ENCODE results near the gene ACAN. TPM values are rescaled to one million over a fixed set of nuclear protein-coding genes. Genes with fewer than 3 reads are reported as not detected.

The ACAN gene
- polyA plus RNA-seq, 3 donors = not detected

DNA sequence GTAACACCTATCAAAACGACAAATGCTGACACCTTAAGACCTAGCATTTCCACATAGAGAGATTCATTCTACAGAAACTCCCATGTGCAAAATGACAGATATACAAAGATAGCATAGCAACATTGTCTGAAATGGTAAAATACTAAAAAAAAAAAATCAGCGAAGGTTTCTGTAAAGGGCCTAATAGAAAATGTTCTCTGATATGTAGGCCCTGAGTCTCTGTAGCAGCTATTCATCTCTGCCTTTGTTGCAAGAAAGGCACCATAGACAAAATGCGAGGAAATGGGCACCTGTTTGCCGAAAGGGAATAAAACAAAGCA lies 110.6 kb downstream of the ACAN start:
- H3K9me3 Mint-ChIP-seq = no peaks in the 10 kb centered on the region
- H2AFZ ChIP-seq (ENCODE audit: insufficient read depth, low read depth, low read length, poor library complexity, severe bottlenecking) = no peak overlapping the region
- no peak overlapping the region for H3K27ac ChIP-seq (ENCODE audit: low read depth in 1 of 2, low read length in 2 of 2)
- H3K9ac ChIP-seq (ENCODE audit: insufficient read depth, low read length, poor library complexity, severe bottlenecking) = no peak overlapping the region
- no peak for DNase-seq
- no peaks in the 10 kb centered on the region for H3K36me3 ChIP-seq (replicated peaks in 1 of 2; ENCODE audit: control insufficient read depth in 1 of 2, insufficient read depth in 2 of 2, low read length in 2 of 2)
- intact Hi-C loops (cut with micrococcal nuclease) = no loop called here
- peaks cover 11 to 15% of the 10 kb centered on the region in 2 donors for H3K4me1 ChIP-seq (ENCODE audit: control insufficient read depth in 1 of 2, insufficient read depth in 2 of 2, low read length in 2 of 2)
- no peaks in the 10 kb centered on the region for H3K36me3 Mint-ChIP-seq
- TF ChIP-seq, protein P1, sequence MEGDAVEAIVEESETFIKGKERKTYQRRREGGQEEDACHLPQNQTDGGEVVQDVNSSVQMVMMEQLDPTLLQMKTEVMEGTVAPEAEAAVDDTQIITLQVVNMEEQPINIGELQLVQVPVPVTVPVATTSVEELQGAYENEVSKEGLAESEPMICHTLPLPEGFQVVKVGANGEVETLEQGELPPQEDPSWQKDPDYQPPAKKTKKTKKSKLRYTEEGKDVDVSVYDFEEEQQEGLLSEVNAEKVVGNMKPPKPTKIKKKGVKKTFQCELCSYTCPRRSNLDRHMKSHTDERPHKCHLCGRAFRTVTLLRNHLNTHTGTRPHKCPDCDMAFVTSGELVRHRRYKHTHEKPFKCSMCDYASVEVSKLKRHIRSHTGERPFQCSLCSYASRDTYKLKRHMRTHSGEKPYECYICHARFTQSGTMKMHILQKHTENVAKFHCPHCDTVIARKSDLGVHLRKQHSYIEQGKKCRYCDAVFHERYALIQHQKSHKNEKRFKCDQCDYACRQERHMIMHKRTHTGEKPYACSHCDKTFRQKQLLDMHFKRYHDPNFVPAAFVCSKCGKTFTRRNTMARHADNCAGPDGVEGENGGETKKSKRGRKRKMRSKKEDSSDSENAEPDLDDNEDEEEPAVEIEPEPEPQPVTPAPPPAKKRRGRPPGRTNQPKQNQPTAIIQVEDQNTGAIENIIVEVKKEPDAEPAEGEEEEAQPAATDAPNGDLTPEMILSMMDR (IDR thresholded peaks at IDR 0.05) = no peak
- H3K79me2 ChIP-seq (ENCODE audit: insufficient read depth, low read length) = no peaks in the 10 kb centered on the region
- peak overlapping the region; percentile 76 for H3K4me2 ChIP-seq (replicated peaks; ENCODE audit: extremely low read depth, low read length, poor library complexity, severe bottlenecking)
- peaks cover 7 to 21% (median 12%) of the 10 kb centered on the region in 3 donors for H3K27me3 Mint-ChIP-seq (ENCODE audit: low read depth in 3 of 3)
- H3K4me1 Mint-ChIP-seq = peaks cover 26% of the 10 kb centered on the region
- peaks cover 0 to 10% of the 10 kb centered on the region in 2 donors for H3K27me3 ChIP-seq (ENCODE audit: control insufficient read depth in 2 of 2, insufficient read depth in 2 of 2, low read length in 2 of 2)
- peak overlapping the region in 1 of 2 donors; percentile 85 for H3K4me3 Mint-ChIP-seq
- H4K20me1 ChIP-seq (ENCODE audit: insufficient read depth, low read length) = no peaks in the 10 kb centered on the region
- H3K9me3 ChIP-seq (replicated peaks in 1 of 2; ENCODE audit: control insufficient read depth in 1 of 2, insufficient read depth in 1 of 2, low read length in 2 of 2) = no peaks in the 10 kb centered on the region
- no peak overlapping the region for H3K27ac Mint-ChIP-seq
- no CpG with 5 or more reads among the region's 4 CpGs for WGBS (ENCODE audit: insufficient coverage)
- H3K4me3 ChIP-seq (replicated peaks in 1 of 3; ENCODE audit: low read depth in 2 of 3, low read length in 3 of 3) = peak overlapping the region in 1 of 3 experiments; percentile 81

DNA sequence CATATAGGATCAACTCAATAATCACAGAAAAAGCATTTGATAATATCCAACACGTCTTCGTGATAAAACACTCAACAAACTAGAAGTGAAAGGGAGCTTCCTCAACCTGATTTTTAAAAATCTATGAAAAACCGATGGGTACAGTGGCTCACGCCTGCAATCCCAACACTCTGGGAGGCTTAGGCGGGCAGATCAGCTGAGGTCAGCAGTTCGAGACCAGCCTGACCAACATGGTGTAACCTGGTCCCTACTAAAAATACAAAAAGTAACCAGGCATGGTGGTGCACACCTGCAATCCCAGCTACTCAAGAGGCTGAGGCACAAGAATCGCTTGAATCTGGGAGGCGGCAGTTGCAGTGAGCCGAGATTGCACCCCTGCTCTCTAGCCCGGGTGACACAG lies 112.1 kb downstream of the ACAN start:
- H3K79me2 ChIP-seq (ENCODE audit: insufficient read depth, low read length) = no peaks in the 10 kb centered on the region
- H3K4me3 Mint-ChIP-seq = no peak overlapping the region

More for the DNA sequence above, 112.1 kb downstream of the ACAN start:
- Histone ChIP-seq H3K27me3 (ENCODE audit: control insufficient read depth in 2 of 2, insufficient read depth in 2 of 2, low read length in 2 of 2) (peaks cover 0 to 10% of the 10 kb centered on the region in 2 donors), H3K9me3 (replicated peaks in 1 of 2; ENCODE audit: control insufficient read depth in 1 of 2, insufficient read depth in 1 of 2, low read length in 2 of 2) (no peaks in the 10 kb centered on the region), H4K20me1 (ENCODE audit: insufficient read depth, low read length) (no peaks in the 10 kb centered on the region), H3K27ac (ENCODE audit: low read depth in 1 of 2, low read length in 2 of 2) (no peak overlapping the region), H3K4me2 (replicated peaks; ENCODE audit: extremely low read depth, low read length, poor library complexity, severe bottlenecking) (no peak overlapping the region), H3K4me3 (replicated peaks in 1 of 3; ENCODE audit: low read depth in 2 of 3, low read length in 3 of 3) (no peak overlapping the region), H3K36me3 (replicated peaks in 1 of 2; ENCODE audit: control insufficient read depth in 1 of 2, insufficient read depth in 2 of 2, low read length in 2 of 2) (no peaks in the 10 kb centered on the region), H3K4me1 (ENCODE audit: control insufficient read depth in 1 of 2, insufficient read depth in 2 of 2, low read length in 2 of 2) (peaks cover 11 to 21% of the 10 kb centered on the region in 2 donors), H2AFZ (ENCODE audit: insufficient read depth, low read depth, low read length, poor library complexity, severe bottlenecking) (no peak overlapping the region), H3K9ac (ENCODE audit: insufficient read depth, low read length, poor library complexity, severe bottlenecking) (no peak overlapping the region)
- 100% methylated on average over 4 of the region's 10 CpGs for WGBS (ENCODE audit: insufficient coverage)
- intact Hi-C loops (cut with micrococcal nuclease) = no loop called here
- DNase-seq = no peak
- H3K4me1 Mint-ChIP-seq = peaks cover 30% of the 10 kb centered on the region
- no peaks in the 10 kb centered on the region for H3K36me3 Mint-ChIP-seq
- no peak overlapping the region for H3K27ac Mint-ChIP-seq
- TF ChIP-seq, protein P1 (IDR thresholded peaks at IDR 0.05) = no peak
- no peaks in the 10 kb centered on the region for H3K9me3 Mint-ChIP-seq
- H3K27me3 Mint-ChIP-seq (ENCODE audit: low read depth in 3 of 3) = peaks cover 7 to 21% (median 15%) of the 10 kb centered on the region in 3 donors

All from CD14-positive monocyte (primary cell).